UCSD-AML1 (cell line): ENCODE measurements around the gene WNT3.

Source experiments
- DNase-seq: peaks from one replicate; lab custom pipeline; 2025; ENCODE audit not compliant: unreplicated experiment; lab: John Stamatoyannopoulos, UW

WNT3 gene

GRCh38 chr17:46736100-46736499 is 82.4 kb downstream of the WNT3 start:
- DNase-seq, result peak; percentile 46

- no peak for DNase-seq
Observed at GRCh38 chr17:46733837-46734475, 84.5 kb downstream of the WNT3 start.

GRCh38 chr17:46732754-46733398 is 85.6 kb downstream of the WNT3 start:
- no peak for DNase-seq

DNA sequence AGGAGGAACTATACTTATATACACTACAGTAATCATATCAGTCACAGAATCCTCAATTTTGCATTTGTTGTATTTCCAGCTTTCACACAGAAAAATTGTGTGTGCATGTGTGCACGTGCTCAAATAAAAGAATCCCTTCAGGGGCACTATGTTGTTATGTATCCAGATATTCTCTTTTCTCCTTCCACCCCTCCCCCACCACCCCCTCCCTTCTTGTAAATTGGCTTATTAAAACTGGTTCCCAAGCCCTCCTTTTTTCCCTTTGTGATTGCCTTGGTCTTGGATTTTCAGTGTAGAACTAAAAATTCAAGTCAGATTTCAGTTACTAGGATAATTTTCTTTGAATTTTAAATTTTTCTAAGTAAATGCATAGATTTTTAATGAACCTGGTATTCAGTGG is 86.3 kb downstream of the WNT3 start:
- no peak for DNase-seq

DNA sequence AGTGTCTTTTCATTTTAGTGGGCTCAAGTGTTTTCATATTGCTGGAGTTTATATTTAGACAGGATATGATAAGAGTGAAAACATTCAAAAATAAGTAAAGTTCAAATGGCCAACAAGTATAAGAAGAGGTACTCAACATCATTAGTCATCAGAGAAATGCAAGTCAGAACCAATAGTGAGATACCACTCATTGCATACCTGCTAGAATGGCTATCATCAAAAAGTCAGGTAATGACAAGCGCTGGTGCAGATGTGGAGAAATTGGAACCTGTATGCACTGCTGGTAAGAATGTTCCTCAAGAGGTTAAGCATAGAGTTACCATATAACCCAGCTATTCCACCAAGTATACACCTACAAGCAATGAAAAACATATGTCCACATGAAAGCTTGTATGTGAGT is 87.8 kb downstream of the WNT3 start:
- no peak for DNase-seq

GRCh38 chr17:46730026-46730425 is 88.5 kb downstream of the WNT3 start:
- no peak for DNase-seq

- DNase-seq, result no peak
Observed at GRCh38 chr17:46727572-46728348, 90.7 kb downstream of the WNT3 start.

GRCh38 chr17:46726206-46726605 is 92.3 kb downstream of the WNT3 start:
- DNase-seq, result no peak

DNA sequence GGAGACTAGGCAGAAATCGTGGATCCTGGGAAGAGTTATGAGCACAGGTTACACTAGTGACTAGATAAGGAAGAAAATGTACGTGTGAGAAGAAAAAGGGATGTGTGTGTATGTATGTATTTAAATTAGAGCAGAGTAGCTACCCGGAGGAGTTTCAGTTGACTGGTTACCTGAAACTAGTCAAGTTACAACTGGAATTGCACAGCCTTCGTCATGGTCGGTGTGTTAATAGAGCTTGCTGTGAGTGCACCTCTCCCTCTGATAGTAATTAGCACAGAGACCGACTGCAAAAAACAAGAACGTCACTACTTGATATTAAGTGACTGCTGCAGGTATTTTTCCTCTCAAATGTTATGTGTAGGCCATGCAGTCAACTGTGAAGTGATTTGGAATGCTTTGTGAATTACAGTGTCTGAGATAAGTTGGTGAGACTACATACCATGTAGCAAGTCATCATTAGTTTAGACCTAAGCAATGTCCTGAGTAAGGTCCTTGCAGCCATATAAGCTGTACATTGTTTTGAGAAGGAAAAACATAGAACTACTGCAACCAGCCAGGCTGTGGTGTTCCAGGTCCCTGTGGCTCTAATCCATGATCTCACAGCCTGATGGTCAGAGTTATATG is 95.7 kb downstream of the WNT3 start:
- no peak for DNase-seq

- DNase-seq, result no peak
Observed at GRCh38 chr17:46720408-46720807, 98.1 kb downstream of the WNT3 start.

GRCh38 chr17:46719891-46720290 is 98.6 kb downstream of the WNT3 start:
- DNase-seq, result no peak

GRCh38 chr17:46717999-46718398 is 100.5 kb downstream of the WNT3 start:
- no peak for DNase-seq
